SK-N-SH (cell line): ENCODE results near the gene GSK3A. TPM values are rescaled to one million over a fixed set of nuclear protein-coding genes. Genes with fewer than 3 reads are reported as not detected.

Experiments
- CTCF ChIA-PET: fragments of 300-600, 350-600 bp; formaldehyde crosslinking; extraction: SDS; loops from one replicate; lab custom pipeline; 2021; lab: Yijun Ruan, JAX
- POLR2A ChIA-PET: fragments of 350-600 bp; sonication (Branson Sonifier 250); formaldehyde crosslinking; extraction: SDS; loops from one replicate; lab custom pipeline; 2020; ENCODE audit warnings: antibody characterized with exemption, inconsistent platforms; lab: Yijun Ruan, JAX
- DNase-seq: peaks from one replicate; pipeline ENCODE4 v3.0.0; 2012
- H2AFZ ChIP-seq: fragments of 200-600 bp; sonication (generic); 2 replicates; pipeline ENCODE4 v1.8.1; 2016; ENCODE audit warnings: antibody characterized with exemption, mild to moderate bottlenecking, low read depth
- H3F3A ChIP-seq: fragments of 200-600 bp; sonication (generic); replicated peaks from 2 replicates; pipeline ENCODE3; 2016; ENCODE audit warnings: antibody characterized with exemption, mild to moderate bottlenecking; ENCODE audit not compliant: insufficient read depth
- H3K27ac ChIP-seq, 2 experiments: fragments of 200-500 bp in 1 of 2; fragments of 200-600 bp in 1 of 2; sonication (Bioruptor generic) in 1 of 2; sonication (generic), shearing (Covaris generic) in 1 of 2; 2 replicates each; pipeline versions ENCODE4 v1.5.1 to v1.6.1; 2014 to 2016; ENCODE audit warnings: low read depth in 2 of 2, inconsistent platforms in 1 of 2, low read length in 1 of 2, mild to moderate bottlenecking in 1 of 2, mixed read lengths in 1 of 2
- H3K27me3 ChIP-seq: fragments of 200-600 bp; sonication (generic), shearing (Covaris generic); 2 replicates; pipeline ENCODE4 v1.6.1; 2016; ENCODE audit warnings: mixed run types; ENCODE audit not compliant: insufficient read depth
- H3K36me3 ChIP-seq, 2 experiments: fragments of 200-500 bp in 1 of 2; fragments of 200-600 bp in 1 of 2; sonication (Bioruptor generic) in 1 of 2; sonication (generic) in 1 of 2; replicated peaks in 1 of 2; 2 replicates each; pipeline versions ENCODE3 to v1.5.1; 2014 to 2016; ENCODE audit warnings: low read length in 1 of 2, mild to moderate bottlenecking in 1 of 2; ENCODE audit not compliant: insufficient read depth in 2 of 2, control insufficient read depth in 1 of 2
- H3K4me1 ChIP-seq, 2 experiments: fragments of 200-500 bp in 1 of 2; fragments of 200-600 bp in 1 of 2; sonication (Bioruptor generic) in 1 of 2; sonication (generic), shearing (Covaris generic) in 1 of 2; 2 replicates each; pipeline versions ENCODE4 v1.5.1 to v1.6.1; 2014 to 2016; ENCODE audit warnings: low read depth in 1 of 2, low read length in 1 of 2, mixed run types in 1 of 2; ENCODE audit not compliant: insufficient read depth in 2 of 2, control insufficient read depth in 1 of 2
- H3K4me2 ChIP-seq: fragments of 200-600 bp; sonication (generic), shearing (Covaris generic); 2 replicates; pipeline ENCODE4 v1.6.1; 2017; ENCODE audit warnings: mixed run types
- H3K4me3 ChIP-seq, 2 experiments: fragments of 200-500 bp in 1 of 2; fragments of 200-600 bp in 1 of 2; sonication (Bioruptor generic) in 1 of 2; sonication (generic), shearing (Covaris generic) in 1 of 2; 2 replicates each; pipeline versions ENCODE4 v1.5.1 to v1.8.1; 2014 to 2016; ENCODE audit warnings: low read depth in 2 of 2, inconsistent platforms in 1 of 2, low read length in 1 of 2, mild to moderate bottlenecking in 1 of 2, mixed read lengths in 1 of 2, moderate library complexity in 1 of 2
- H3K79me2 ChIP-seq: fragments of 200-600 bp; sonication (generic); 2 replicates; pipeline ENCODE4 v1.8.1; 2017; ENCODE audit warnings: mild to moderate bottlenecking; ENCODE audit not compliant: insufficient read depth
- H3K9ac ChIP-seq: fragments of 200-600 bp; sonication (generic); 2 replicates; pipeline ENCODE4 v1.6.1; 2017; ENCODE audit warnings: mixed run types
- H3K9me2 ChIP-seq: fragments of 200-600 bp; sonication (generic); 2 replicates; pipeline ENCODE4 v1.6.1; 2017; ENCODE audit warnings: mixed run types
- H3K9me3 ChIP-seq: fragments of 200-600 bp; sonication (generic); 2 replicates; pipeline ENCODE4 v1.6.1; 2017; ENCODE audit warnings: mixed run types, mild to moderate bottlenecking, moderate library complexity
- H4K20me1 ChIP-seq: fragments of 200-600 bp; sonication (generic); 2 replicates; pipeline ENCODE4 v1.6.1; 2017; ENCODE audit warnings: mild to moderate bottlenecking, mixed run types; ENCODE audit not compliant: insufficient read depth
- CHD2 ChIP-seq: fragments of 150-350 bp; IDR thresholded peaks from 2 replicates; pipeline ENCODE4 v1.6.1; 2018; ENCODE audit warnings: low read length; ENCODE audit not compliant: partially characterized antibody
- ELF1 ChIP-seq: IDR thresholded peaks from 2 replicates; pipeline ENCODE4 v1.4.0; 2012
- EZH2phosphoT487 ChIP-seq: fragments of 200-600 bp; sonication (generic); IDR thresholded peaks from 2 replicates; pipeline ENCODE4 v1.6.1; 2017; ENCODE audit warnings: low read depth, mixed run types, mild to moderate bottlenecking, antibody characterized with exemption, moderate library complexity, borderline replicate concordance
- FOXJ3 ChIP-seq: sonication (generic); formaldehyde crosslinking; IDR thresholded peaks from 2 replicates; pipeline ENCODE4 v1.5.1; 2020; ENCODE audit warnings: mild to moderate bottlenecking, missing genetic modification reagents
- FOXM1 ChIP-seq: IDR thresholded peaks from 2 replicates; pipeline ENCODE4 v1.4.0; 2012; ENCODE audit warnings: low read depth, mild to moderate bottlenecking
- GATA2 ChIP-seq: sonication (generic); formaldehyde crosslinking; IDR thresholded peaks from 2 replicates; pipeline ENCODE4 v1.5.0; 2020; ENCODE audit warnings: mild to moderate bottlenecking, missing genetic modification reagents
- MXI1 ChIP-seq: IDR thresholded peaks from 2 replicates; pipeline ENCODE4 v1.6.1; 2012; ENCODE audit warnings: mild to moderate bottlenecking, low read depth, low read length, improper control_type of control experiment
- NFIC ChIP-seq: IDR thresholded peaks from 2 replicates; pipeline ENCODE4 v1.4.0; 2012; ENCODE audit warnings: borderline replicate concordance
- NRF1 ChIP-seq: IDR thresholded peaks from 2 replicates; pipeline ENCODE4 v1.6.1; 2012; ENCODE audit warnings: low read depth, mild to moderate bottlenecking, low read length
- POLR2AphosphoS5 ChIP-seq: IDR thresholded peaks from 2 replicates; pipeline ENCODE4 v1.6.1; 2012; ENCODE audit warnings: low read depth, low read length
- RAD21 ChIP-seq: IDR thresholded peaks from 2 replicates; pipeline ENCODE4 v1.6.1; 2012; ENCODE audit warnings: mild to moderate bottlenecking, low read length
- RCOR1 ChIP-seq: fragments of 150-350 bp; IDR thresholded peaks from 2 replicates; pipeline ENCODE4 v1.6.1; 2017; ENCODE audit warnings: antibody characterized with exemption, low read length
- RFX5 ChIP-seq: IDR thresholded peaks from 2 replicates; pipeline ENCODE4 v1.6.1; 2012; ENCODE audit warnings: mild to moderate bottlenecking, improper control_type of control experiment, low read length
- RXRA ChIP-seq: IDR thresholded peaks from 2 replicates; pipeline ENCODE4 v1.4.0; 2012; ENCODE audit warnings: low read depth, mild to moderate bottlenecking, borderline replicate concordance
- SIN3A ChIP-seq: IDR thresholded peaks from 2 replicates; pipeline ENCODE4 v1.6.1; 2012; ENCODE audit warnings: low read depth, mild to moderate bottlenecking, low read length, moderate library complexity, borderline replicate concordance
- TAF1 ChIP-seq: IDR thresholded peaks from 2 replicates; pipeline ENCODE4 v1.6.1; 2012; ENCODE audit warnings: low read depth, mild to moderate bottlenecking, low read length, moderate library complexity, borderline replicate concordance
- TEAD4 ChIP-seq: IDR thresholded peaks from 2 replicates; pipeline ENCODE4 v1.4.0; 2012; ENCODE audit warnings: mild to moderate bottlenecking, borderline replicate concordance; ENCODE audit not compliant: insufficient read depth
- YY1 ChIP-seq: IDR thresholded peaks from 2 replicates; pipeline ENCODE4 v1.4.0; 2012; ENCODE audit warnings: low read depth, mild to moderate bottlenecking
- WGBS: methylation state at CpG from one replicate; pipeline ENCODE4 v1.1.6; 2017; ENCODE audit warnings: low lambda C conversion rate; 5-methylcytosine and 5-hydroxymethylcytosine counted together
- polyA plus RNA-seq, 3 experiments: library from polyadenylated mRNA; depleted of rRNA; stranded (reverse); fragments of >200 nt; gene quantifications; 2 replicates each; pipeline ENCODE4 v1.2.3, GENCODE V29; 2012
- TF ChIP-seq, protein P1 (sequence below): fragments of 150-350 bp; IDR thresholded peaks from 2 replicates; pipeline ENCODE4 v1.6.1; 2017; ENCODE audit warnings: antibody characterized with exemption, low read length, low read depth, borderline replicate concordance
- TF ChIP-seq, protein P2 (sequence below): fragments of 200-600 bp; sonication (generic); IDR thresholded peaks from 2 replicates; pipeline ENCODE4 v1.6.1; 2017; ENCODE audit warnings: antibody characterized with exemption, mild to moderate bottlenecking, moderate library complexity
- TF ChIP-seq, protein P3 (sequence below): IDR thresholded peaks from 2 replicates; pipeline ENCODE4 v1.6.1; 2012; ENCODE audit warnings: mild to moderate bottlenecking, low read depth, low read length, moderate library complexity
- TF ChIP-seq, protein P4 (sequence below): IDR thresholded peaks from 2 replicates; pipeline ENCODE4 v1.4.0; 2012; ENCODE audit warnings: low read depth

Gene GSK3A
- polyA plus RNA-seq, 1 of the 3 experiments (the other 2 are of a cell fraction), result 42.1 TPM

DNA sequence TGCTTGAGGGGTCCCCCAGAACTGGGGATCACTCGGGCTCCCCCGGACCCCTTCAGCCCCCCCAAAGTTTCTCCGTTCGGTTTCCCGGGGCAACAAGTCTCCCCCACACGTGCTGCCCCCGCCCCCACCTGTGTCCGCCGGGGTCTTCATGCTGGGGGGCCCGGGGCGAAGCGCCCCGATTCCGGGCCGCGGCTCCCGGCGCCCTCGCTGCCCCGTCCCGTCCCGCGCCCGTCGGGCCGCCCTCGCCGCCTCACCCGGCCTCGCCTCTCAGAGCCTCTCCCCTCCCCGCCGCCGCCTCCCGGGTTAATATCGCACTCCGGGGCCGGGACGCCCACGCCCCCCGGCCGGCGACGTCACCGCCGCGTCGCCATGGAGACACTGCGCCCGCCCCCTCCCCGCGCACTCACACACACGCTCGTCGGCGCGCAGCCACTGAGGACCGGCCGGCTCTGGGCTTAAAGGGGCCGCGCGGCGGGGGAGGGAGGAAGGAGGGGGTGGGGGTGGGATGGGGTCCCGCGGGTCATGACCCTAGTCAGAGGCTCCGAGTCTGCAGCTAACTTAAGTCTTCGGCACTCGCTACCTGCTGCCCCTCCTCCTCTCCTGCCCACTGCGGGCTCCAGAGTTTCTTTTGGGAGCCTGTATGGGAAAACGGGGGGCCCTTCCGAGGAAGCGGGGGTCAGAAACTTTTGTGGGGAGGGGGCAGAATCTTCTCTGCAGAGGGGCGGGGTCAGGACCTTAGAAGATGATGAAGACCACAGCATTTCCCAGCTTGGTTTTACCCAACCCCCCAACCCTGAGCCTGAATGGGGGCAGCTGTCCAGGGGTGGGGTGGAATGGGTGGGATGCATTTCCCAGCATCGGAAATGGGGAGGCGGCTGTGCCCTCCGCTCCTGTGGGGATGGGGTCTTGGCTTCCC lies 12.7 kb upstream of the GSK3A start, which contains the start of gene ERF:
Gene ERF (minus strand): TSS at position 279 of the 916 bp plus-strand sequence. CDS start 129 bp downstream, at position 150.
- Histone ChIP-seq H4K20me1 (peaks cover 30% of the 10 kb centered on the region), H3K27me3 (no peaks in the 10 kb centered on the region), H3K9me3 (no peaks in the 10 kb centered on the region), H3K9me2 (no peaks in the 10 kb centered on the region), H3K4me3 (peak within 1 kb of the TSS; percentile 89 to 96), H3K4me1 (peaks cover 13 to 32% of the 10 kb centered on the region in 2 experiments), H3K36me3 (peaks cover 3 to 4% of the 10 kb centered on the region in 2 experiments)
- WGBS, result 0% methylated on average over 18 of the region's 75 CpGs
- TF ChIP-seq, protein P1, sequence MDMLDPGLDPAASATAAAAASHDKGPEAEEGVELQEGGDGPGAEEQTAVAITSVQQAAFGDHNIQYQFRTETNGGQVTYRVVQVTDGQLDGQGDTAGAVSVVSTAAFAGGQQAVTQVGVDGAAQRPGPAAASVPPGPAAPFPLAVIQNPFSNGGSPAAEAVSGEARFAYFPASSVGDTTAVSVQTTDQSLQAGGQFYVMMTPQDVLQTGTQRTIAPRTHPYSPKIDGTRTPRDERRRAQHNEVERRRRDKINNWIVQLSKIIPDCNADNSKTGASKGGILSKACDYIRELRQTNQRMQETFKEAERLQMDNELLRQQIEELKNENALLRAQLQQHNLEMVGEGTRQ, result no peak
- TF ChIP-seq TEAD4 (no peak), RCOR1 (peak; percentile 50; the same call in 1 of the 2 replicates), NRF1 (peak; percentile 51), FOXM1 (no peak), YY1 (no peak), EZH2phosphoT487 (no peak), POLR2AphosphoS5 (peak; percentile 80), ELF1 (no peak), MXI1 (peak; percentile 27), NFIC (no peak), RXRA (no peak), FOXJ3 (CRISPR knock-in tag) (no peak), SIN3A (peak; percentile 58; the same call in 1 of the 2 replicates), GATA2 (CRISPR knock-in tag) (no peak), RFX5 (no peak), RAD21 (no peak), TAF1 (peak; percentile 41; the same call in 1 of the 2 replicates), CHD2 (peak; percentile 38)
- TF ChIP-seq, protein P2, sequence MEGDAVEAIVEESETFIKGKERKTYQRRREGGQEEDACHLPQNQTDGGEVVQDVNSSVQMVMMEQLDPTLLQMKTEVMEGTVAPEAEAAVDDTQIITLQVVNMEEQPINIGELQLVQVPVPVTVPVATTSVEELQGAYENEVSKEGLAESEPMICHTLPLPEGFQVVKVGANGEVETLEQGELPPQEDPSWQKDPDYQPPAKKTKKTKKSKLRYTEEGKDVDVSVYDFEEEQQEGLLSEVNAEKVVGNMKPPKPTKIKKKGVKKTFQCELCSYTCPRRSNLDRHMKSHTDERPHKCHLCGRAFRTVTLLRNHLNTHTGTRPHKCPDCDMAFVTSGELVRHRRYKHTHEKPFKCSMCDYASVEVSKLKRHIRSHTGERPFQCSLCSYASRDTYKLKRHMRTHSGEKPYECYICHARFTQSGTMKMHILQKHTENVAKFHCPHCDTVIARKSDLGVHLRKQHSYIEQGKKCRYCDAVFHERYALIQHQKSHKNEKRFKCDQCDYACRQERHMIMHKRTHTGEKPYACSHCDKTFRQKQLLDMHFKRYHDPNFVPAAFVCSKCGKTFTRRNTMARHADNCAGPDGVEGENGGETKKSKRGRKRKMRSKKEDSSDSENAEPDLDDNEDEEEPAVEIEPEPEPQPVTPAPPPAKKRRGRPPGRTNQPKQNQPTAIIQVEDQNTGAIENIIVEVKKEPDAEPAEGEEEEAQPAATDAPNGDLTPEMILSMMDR, result no peak
- TF ChIP-seq, protein P3, sequence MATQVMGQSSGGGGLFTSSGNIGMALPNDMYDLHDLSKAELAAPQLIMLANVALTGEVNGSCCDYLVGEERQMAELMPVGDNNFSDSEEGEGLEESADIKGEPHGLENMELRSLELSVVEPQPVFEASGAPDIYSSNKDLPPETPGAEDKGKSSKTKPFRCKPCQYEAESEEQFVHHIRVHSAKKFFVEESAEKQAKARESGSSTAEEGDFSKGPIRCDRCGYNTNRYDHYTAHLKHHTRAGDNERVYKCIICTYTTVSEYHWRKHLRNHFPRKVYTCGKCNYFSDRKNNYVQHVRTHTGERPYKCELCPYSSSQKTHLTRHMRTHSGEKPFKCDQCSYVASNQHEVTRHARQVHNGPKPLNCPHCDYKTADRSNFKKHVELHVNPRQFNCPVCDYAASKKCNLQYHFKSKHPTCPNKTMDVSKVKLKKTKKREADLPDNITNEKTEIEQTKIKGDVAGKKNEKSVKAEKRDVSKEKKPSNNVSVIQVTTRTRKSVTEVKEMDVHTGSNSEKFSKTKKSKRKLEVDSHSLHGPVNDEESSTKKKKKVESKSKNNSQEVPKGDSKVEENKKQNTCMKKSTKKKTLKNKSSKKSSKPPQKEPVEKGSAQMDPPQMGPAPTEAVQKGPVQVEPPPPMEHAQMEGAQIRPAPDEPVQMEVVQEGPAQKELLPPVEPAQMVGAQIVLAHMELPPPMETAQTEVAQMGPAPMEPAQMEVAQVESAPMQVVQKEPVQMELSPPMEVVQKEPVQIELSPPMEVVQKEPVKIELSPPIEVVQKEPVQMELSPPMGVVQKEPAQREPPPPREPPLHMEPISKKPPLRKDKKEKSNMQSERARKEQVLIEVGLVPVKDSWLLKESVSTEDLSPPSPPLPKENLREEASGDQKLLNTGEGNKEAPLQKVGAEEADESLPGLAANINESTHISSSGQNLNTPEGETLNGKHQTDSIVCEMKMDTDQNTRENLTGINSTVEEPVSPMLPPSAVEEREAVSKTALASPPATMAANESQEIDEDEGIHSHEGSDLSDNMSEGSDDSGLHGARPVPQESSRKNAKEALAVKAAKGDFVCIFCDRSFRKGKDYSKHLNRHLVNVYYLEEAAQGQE, result peak; percentile 19; the same call in 1 of the 2 replicates
- TF ChIP-seq, protein P4, sequence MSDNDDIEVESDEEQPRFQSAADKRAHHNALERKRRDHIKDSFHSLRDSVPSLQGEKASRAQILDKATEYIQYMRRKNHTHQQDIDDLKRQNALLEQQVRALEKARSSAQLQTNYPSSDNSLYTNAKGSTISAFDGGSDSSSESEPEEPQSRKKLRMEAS, result no peak
- TF ChIP-seq, all 33 proteins: peak for 8
- peaks cover 29% of the 10 kb centered on the region for H3F3A ChIP-seq
- CTCF ChIA-PET, result interaction anchor here (1.0 to 2.2 kb wide), 7 partner anchors 9 to 41 kb away, joined by 3 to 27 read pairs (median 4); partner anchors contain the start of gene GSK3A
- POLR2A ChIA-PET, result interaction anchor here (0.6 to 1.9 kb wide), 5 partner anchors 15 to 26 kb away, joined by 3 to 6 read pairs (median 4); partner anchors contain the start of gene CIC
- H3K4me2 ChIP-seq, result peak within 1 kb of the TSS; percentile 99
- DNase-seq, result peak; percentile 96
- peak within 1 kb of the TSS; percentile 99 for H3K9ac ChIP-seq
- peak within 1 kb of the TSS; percentile 82; the same call in 1 of the 2 replicates for H2AFZ ChIP-seq
- peaks cover 55% of the 10 kb centered on the region for H3K79me2 ChIP-seq
- H3K27ac ChIP-seq, result peak within 1 kb of the TSS; percentile 97 to 98
